NCI-H1105 (cell line): ENCODE results near the gene EIF3I.

Experiments used
- DNase-seq: peaks from one replicate; lab custom pipeline; 2025; lab: John Stamatoyannopoulos, UW

EIF3I gene

GRCh38 chr1:32266921-32267591, 44.8 kb downstream of the EIF3I start:
- DNase-seq = no peak

GRCh38 chr1:32269744-32270143, 47.5 kb downstream of the EIF3I start:
- DNase-seq = no peak

DNA sequence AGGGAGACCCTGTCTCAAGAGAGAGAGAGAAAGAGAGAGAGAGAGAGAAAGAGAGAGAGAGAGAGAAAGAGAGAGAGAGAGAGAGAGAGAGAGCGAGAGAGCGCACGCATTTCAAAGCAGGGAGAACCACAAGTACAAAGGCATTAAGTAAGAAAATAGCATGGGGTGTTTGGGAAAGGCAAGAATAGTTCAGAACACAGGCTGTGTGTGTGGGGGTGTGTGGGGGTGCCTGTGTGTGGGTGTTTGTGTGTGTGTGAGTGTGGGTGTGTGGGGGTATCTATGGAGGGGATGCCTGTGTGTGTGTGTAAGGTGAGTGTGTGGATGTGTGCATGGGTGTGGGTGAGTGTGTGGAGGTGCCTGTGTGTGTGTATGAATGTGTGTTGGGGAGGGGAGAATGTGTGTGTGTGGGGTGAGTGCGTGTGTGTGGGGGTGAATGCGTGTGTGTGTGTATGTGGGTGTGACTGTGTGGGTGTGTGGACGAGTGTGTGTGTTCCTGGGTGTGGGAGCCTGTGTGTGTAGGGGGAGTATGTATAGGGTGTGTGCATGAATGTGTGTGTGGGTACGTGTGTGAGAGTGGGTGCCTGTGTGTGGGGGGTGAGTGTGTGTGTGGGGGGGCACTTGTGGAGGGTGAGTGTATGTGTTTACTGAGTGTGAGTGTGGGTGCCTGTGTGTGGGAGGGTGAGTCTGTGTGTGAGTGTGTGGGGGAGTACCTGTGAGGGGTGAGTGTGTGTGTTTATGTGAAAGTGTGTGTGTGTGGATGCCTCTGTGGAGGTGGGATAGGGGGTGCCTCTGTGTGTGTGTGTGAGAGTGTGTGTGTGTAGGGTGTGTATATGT, 50.6 kb downstream of the EIF3I start:
- DNase-seq = no peak

DNA sequence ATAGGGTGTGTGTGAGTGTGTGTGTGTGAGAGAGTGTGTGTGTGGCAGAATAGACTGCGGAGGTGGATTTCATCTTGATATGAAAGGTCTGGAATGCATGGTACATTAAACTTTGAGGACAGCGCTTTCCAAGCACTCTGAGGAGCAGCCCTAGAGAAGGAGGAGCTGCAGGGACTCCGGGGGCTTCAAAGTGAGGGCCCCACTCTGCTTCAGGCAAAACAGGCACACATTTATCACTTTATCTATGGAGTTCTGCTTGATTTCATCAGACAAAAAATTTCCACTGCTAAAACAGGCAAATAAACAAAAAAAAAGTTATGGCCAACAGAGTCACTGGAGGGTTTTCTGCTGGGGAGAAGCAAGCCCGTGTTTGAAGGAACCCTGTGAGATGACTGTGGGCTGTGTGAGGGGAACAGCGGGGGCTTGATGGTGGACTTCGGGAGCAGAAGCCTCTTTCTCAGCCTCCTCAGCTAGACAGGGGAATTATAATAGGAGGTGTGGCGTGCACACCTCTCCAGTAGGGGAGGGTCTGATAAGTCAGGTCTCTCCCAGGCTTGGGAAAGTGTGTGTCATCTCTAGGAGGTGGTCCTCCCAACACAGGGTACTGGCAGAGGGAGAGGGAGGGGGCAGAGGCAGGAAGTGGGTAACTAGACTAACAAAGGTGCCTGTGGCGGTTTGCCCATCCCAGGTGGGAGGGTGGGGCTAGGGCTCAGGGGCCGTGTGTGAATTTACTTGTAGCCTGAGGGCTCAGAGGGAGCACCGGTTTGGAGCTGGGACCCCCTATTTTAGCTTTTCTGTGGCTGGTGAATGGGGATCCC, 51.4 kb downstream of the EIF3I start:
- peak; percentile 58 for DNase-seq

GRCh38 chr1:32274646-32275340, 52.6 kb downstream of the EIF3I start:
- DNase-seq = no peak

GRCh38 chr1:32275424-32275823, 53.2 kb downstream of the EIF3I start:
- no peak for DNase-seq

- DNase-seq = no peak
Observed at GRCh38 chr1:32276032-32276782, 54.0 kb downstream of the EIF3I start.
